Measurements from ENCODE around the gene SERPINB12. TPM values are rescaled to one million over a fixed set of nuclear protein-coding genes. Genes with fewer than 3 reads are reported as not detected.

Gene SERPINB12
- total RNA-seq, 1 donor from 2014 or later, result not detected

DNA sequence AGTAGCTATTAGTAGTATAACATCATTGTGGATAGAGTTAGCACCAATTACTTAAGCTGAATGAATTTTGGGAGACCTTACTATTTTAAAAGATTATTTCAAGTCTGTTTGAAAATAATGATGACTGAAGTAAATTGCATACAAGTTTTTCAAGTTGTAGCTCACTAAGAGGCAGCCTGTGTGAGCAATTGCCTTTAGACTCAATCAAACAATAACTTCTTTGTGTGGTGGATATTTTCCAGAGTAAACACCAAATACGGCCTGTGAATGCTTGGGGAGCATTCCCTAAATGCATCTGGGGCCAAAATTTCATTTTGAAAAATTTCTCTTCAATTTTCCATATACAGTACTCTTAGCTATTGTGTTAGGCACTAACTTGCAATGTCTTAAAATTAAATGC is 7.9 kb downstream of the SERPINB12 start:
- TF ChIP-seq CTCF (conservative IDR thresholded peaks at IDR 0.05), result no peak
- Mint-ChIP-seq H3K27ac (ENCODE audit: unreplicated experiment) (no peak overlapping the region), H3K27me3 (ENCODE audit: low read depth) (no peaks in the 10 kb centered on the region)

DNA sequence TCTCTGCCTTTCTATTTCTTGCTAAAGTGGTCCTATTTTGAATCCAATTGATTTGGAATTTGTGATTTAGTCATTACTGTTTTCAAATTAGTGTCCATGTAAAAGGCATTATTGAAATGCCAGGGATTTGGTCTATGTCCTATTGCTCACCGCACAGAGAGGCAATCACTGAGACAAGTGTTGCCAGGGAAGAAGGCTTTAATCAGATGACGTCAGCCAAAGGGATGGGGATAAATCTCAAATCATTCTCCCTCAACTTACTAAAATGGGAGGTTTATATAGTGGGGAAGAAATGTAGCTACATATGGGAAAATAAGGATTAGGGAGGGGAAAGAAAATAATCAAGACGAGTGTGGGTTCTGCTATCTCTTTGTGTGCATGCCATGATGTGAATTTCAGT is 9.6 kb downstream of the SERPINB12 start:
- Mint-ChIP-seq H3K4me1 (peaks cover 11% of the 10 kb centered on the region), H3K9me3 (no peaks in the 10 kb centered on the region), H3K27ac (ENCODE audit: unreplicated experiment) (no peak overlapping the region), H3K4me3 (no peak overlapping the region), H3K36me3 (ENCODE audit: low read depth) (no peaks in the 10 kb centered on the region), H3K27me3 (ENCODE audit: low read depth) (no peaks in the 10 kb centered on the region)
- no peak for DNase-seq (ENCODE audit: low read depth, low spot score)
- no peak for TF ChIP-seq CTCF (conservative IDR thresholded peaks at IDR 0.05)

More for the DNA sequence above, 7.9 kb downstream of the SERPINB12 start:
- peaks cover 12% of the 10 kb centered on the region for H3K4me1 Mint-ChIP-seq
- no peak overlapping the region for H3K4me3 Mint-ChIP-seq
- H3K9me3 Mint-ChIP-seq, result no peaks in the 10 kb centered on the region
- DNase-seq (ENCODE audit: low read depth, low spot score), result no peak
- no peaks in the 10 kb centered on the region for H3K36me3 Mint-ChIP-seq (ENCODE audit: low read depth)

DNA sequence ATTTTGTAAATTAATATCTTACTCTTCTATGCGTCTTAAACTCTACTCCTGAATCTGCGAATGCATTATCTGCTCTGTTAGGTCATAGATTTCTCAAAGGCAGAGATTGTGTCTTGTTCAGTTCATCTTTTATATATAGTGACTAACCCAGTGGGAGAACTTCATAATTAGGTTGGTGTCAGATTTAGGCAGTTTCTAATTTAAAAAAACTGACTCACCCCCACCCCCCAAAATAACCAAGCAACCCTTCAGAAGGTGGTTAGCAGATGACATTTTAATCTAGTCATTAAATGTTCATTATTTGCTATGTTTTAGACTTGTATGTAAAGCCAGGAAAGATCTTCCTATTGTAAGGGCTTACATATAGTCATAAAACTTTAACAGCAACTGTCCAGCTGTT is 10.4 kb downstream of the SERPINB12 start:
- Mint-ChIP-seq H3K4me1 (peaks cover 11% of the 10 kb centered on the region), H3K27ac (ENCODE audit: unreplicated experiment) (no peak overlapping the region), H3K36me3 (ENCODE audit: low read depth) (no peaks in the 10 kb centered on the region), H3K9me3 (no peaks in the 10 kb centered on the region), H3K4me3 (no peak overlapping the region), H3K27me3 (ENCODE audit: low read depth) (no peaks in the 10 kb centered on the region)
- TF ChIP-seq CTCF (conservative IDR thresholded peaks at IDR 0.05), result no peak
- DNase-seq (ENCODE audit: low read depth, low spot score), result no peak

- Mint-ChIP-seq H3K4me3 (no peak overlapping the region), H3K4me1 (peaks cover 11% of the 10 kb centered on the region), H3K36me3 (ENCODE audit: low read depth) (no peaks in the 10 kb centered on the region), H3K27ac (ENCODE audit: unreplicated experiment) (no peak overlapping the region), H3K27me3 (ENCODE audit: low read depth) (no peaks in the 10 kb centered on the region), H3K9me3 (no peaks in the 10 kb centered on the region)
- TF ChIP-seq CTCF (conservative IDR thresholded peaks at IDR 0.05), result no peak
- no peak for DNase-seq (ENCODE audit: low read depth, low spot score)
Measured at GRCh38 chr18:63553081-63553480, 10.9 kb downstream of the SERPINB12 start.

DNA sequence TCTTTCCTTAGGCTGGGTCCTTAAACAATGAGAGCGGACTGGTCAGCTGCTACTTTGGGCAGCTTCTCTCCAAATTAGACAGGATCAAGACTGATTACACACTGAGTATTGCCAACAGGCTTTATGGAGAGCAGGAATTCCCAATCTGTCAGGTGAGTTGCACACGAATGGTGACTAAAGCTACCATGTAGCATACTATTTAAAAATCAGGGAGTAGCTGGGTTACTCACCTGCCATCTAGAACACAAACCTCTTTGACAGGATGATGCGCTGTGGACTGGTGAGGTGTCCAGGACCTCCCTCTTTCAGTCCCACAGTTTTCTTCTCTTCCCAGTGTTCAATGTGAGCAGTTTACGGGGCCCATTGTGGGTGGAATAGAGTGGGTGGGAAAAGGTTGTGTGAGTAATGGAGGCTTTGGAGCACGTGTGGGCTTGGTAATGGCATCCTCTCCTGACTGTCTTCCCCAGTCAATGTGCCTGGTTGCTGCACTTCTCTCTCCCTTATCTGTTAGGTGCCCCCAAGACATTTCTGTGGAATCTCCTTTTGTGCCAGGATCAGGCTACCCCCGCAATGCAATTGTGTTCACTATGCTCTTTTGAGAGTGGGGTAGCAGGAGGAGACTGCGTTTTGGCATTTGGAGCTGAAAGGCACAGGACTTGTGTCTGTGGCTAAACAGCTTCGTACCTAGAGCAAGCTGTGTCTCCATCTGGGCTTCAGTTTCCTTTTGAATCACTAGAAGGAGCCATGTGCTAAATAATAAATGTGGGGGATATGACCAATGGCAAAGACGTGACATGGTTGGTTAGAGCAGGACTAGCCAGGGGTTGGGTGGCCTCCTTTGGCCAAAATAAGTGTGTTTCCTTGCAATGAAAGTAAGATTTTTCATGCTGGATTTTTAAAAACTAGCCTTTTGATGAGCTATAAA is 17.7 kb downstream of the SERPINB12 start:
- H3K27me3 Mint-ChIP-seq (ENCODE audit: low read depth), result no peaks in the 10 kb centered on the region
- H3K27ac Mint-ChIP-seq (ENCODE audit: unreplicated experiment), result no peak overlapping the region
- no peak overlapping the region for H3K4me3 Mint-ChIP-seq
- no peaks in the 10 kb centered on the region for H3K36me3 Mint-ChIP-seq (ENCODE audit: low read depth)
- H3K9me3 Mint-ChIP-seq, result no peaks in the 10 kb centered on the region
- no peak for DNase-seq (ENCODE audit: low read depth, low spot score)
- no peaks in the 10 kb centered on the region for H3K4me1 Mint-ChIP-seq
- no peak for TF ChIP-seq CTCF (conservative IDR thresholded peaks at IDR 0.05)

All from neural crest cell (in vitro differentiated cells).